ENCODE measurements around the gene ZNF264.
"Not testable (repeated sequence)": the region's sequence is repeated elsewhere in the genome, so short reads cannot be mapped to it uniquely, and the experiment has no call there.

DNA sequence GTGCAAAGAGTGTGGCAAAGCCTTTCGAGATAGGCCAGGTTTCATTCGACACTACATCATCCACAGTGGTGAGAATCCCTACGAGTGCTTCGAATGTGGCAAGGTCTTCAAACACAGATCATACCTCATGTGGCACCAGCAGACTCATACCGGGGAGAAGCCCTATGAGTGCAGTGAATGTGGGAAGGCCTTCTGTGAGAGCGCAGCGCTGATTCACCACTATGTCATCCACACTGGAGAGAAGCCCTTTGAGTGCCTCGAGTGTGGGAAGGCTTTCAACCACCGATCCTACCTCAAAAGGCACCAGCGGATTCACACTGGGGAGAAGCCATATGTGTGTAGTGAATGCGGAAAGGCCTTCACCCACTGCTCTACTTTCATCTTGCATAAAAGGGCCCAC, 62.5 kb downstream of the ZNF264 start:
- TF ChIP-seq POLR2AphosphoS5, POLR2A (IDR thresholded peaks at IDR 0.05): not testable (repeated sequence)

Measured in suprapubic skin (tissue), 4 donors.